BJ (cell line): ENCODE data around the gene ZNF684. TPM values are rescaled to one million over a fixed set of nuclear protein-coding genes. Genes with fewer than 3 reads are reported as not detected.

Source experiments
- CTCF ChIA-PET: fragments of 350-600 bp; formaldehyde crosslinking; extraction: SDS; loops from one replicate; lab custom pipeline; 2021; ENCODE audit warnings: antibody characterized with exemption, inconsistent platforms; lab: Yijun Ruan, JAX
- POLR2A ChIA-PET: fragments of 300-600 bp; sonication (Branson Sonifier 250); formaldehyde crosslinking; extraction: SDS; loops from one replicate; lab custom pipeline; 2021; ENCODE audit warnings: antibody characterized with exemption; lab: Charles Lee
- DNase-seq: peaks from one replicate; pipeline ENCODE4 v3.0.0-alpha.2; 2011; ENCODE audit warnings: low read depth
- H3K27me3 ChIP-seq: 2 replicates; pipeline ENCODE4 v1.6.0; 2011; ENCODE audit warnings: low read length; ENCODE audit not compliant: control insufficient read depth, insufficient read depth
- H3K36me3 ChIP-seq: 2 replicates; pipeline ENCODE4 v1.5.1; 2011; ENCODE audit warnings: low read length; ENCODE audit not compliant: control insufficient read depth, insufficient read depth
- H3K4me3 ChIP-seq: 2 replicates; pipeline ENCODE4 v1.5.1; 2011; ENCODE audit warnings: low read depth, mild to moderate bottlenecking, control low read depth, low read length
- CTCF ChIP-seq: IDR thresholded peaks from 2 replicates; pipeline ENCODE4 v1.5.1; 2011; ENCODE audit warnings: low read depth, mild to moderate bottlenecking, control low read depth, inconsistent platforms, low read length, moderate library complexity; ENCODE audit not compliant: insufficient read depth
- polyA plus RNA-seq: library from polyadenylated mRNA; depleted of rRNA; stranded (reverse); fragments of >200 nt; gene quantifications from 2 replicates; pipeline ENCODE4 v1.2.3, GENCODE V29; 2011

The ZNF684 gene
- polyA plus RNA-seq, 1 experiment: 1.4 TPM

GRCh38 chr1:40575336-40575735 lies 43.9 kb downstream of the ZNF684 start:
- Histone ChIP-seq H3K27me3 (no peaks in the 10 kb centered on the region), H3K4me3 (no peak overlapping the region), H3K36me3 (no peaks in the 10 kb centered on the region)
- ChIA-PET CTCF (no interaction called here), POLR2A (no interaction called here)
- DNase-seq: no peak
- no peak for TF ChIP-seq CTCF

GRCh38 chr1:40582116-40582515 lies 50.7 kb downstream of the ZNF684 start:
- Histone ChIP-seq H3K4me3 (no peak overlapping the region), H3K27me3 (peaks cover 7% of the 10 kb centered on the region), H3K36me3 (no peaks in the 10 kb centered on the region)
- TF ChIP-seq CTCF: no peak
- ChIA-PET CTCF (interaction anchor here (1.5 kb wide), 1 partner anchor 30 kb away, joined by 3 read pairs; no protein-coding TSS in a partner anchor), POLR2A (no interaction called here)
- no peak for DNase-seq

GRCh38 chr1:40583980-40584379 lies 52.5 kb downstream of the ZNF684 start:
- Histone ChIP-seq H3K27me3 (peaks cover 8% of the 10 kb centered on the region), H3K4me3 (no peak overlapping the region), H3K36me3 (no peaks in the 10 kb centered on the region)
- no peak for DNase-seq
- no peak for TF ChIP-seq CTCF
- CTCF ChIA-PET: no interaction called here
- POLR2A ChIA-PET: no interaction called here

GRCh38 chr1:40588586-40588985 lies 57.1 kb downstream of the ZNF684 start:
- peaks cover 8% of the 10 kb centered on the region for H3K27me3 ChIP-seq
- H3K4me3 ChIP-seq: no peak overlapping the region
- TF ChIP-seq CTCF: no peak
- POLR2A ChIA-PET: no interaction called here
- CTCF ChIA-PET: no interaction called here
- H3K36me3 ChIP-seq: no peaks in the 10 kb centered on the region
- DNase-seq: no peak

- no peak overlapping the region for H3K4me3 ChIP-seq
- no peaks in the 10 kb centered on the region for H3K36me3 ChIP-seq
- CTCF ChIA-PET: interaction anchor here (0.8 kb wide), 1 partner anchor 11 kb away, joined by 3 read pairs; no protein-coding TSS in a partner anchor
- no peak for DNase-seq
- peak; percentile 51 for TF ChIP-seq CTCF
- H3K27me3 ChIP-seq: peaks cover 5% of the 10 kb centered on the region
- POLR2A ChIA-PET: no interaction called here
Observed at GRCh38 chr1:40592107-40592803, 60.8 kb downstream of the ZNF684 start.
